Heart right ventricle (tissue), 16 donors: ENCODE data around the gene ARPC4. TPM values are rescaled to one million over a fixed set of nuclear protein-coding genes. Genes with fewer than 3 reads are reported as not detected.

Source experiments
- ATAC-seq, 8 donors: fragments of 200-7000 bp; cut with Tn5 transposase; one replicate each; pipeline ENCODE4 v1.9.1; 2020; ENCODE audit warnings: mild to moderate bottlenecking in 8 of 8, moderate library complexity in 8 of 8, moderate number of reproducible peaks in 1 of 8
- DNase-seq, 2 donors: peaks; one replicate each; pipeline ENCODE4 v3.0.0-alpha.2; 2020
- H3K27ac ChIP-seq, 10 donors: fragments of 200-600 bp; sonication (generic) in 2 of 10; one replicate each; pipeline versions ENCODE4 v1.5.0 to v1.8.0; 2020 to 2022; ENCODE audit warnings: mild to moderate bottlenecking in 3 of 10
- H3K27me3 ChIP-seq, 7 donors: fragments of 200-600 bp; one replicate each; pipeline ENCODE4 v1.8.0; 2021 to 2022; ENCODE audit warnings: mild to moderate bottlenecking in 2 of 7
- H3K36me3 ChIP-seq, 9 donors: fragments of 200-600 bp; sonication (generic) in 1 of 9; one replicate each; pipeline versions ENCODE4 v1.5.0 to v1.8.0; 2020 to 2022; ENCODE audit warnings: mild to moderate bottlenecking in 2 of 9
- H3K4me1 ChIP-seq, 9 donors: fragments of 200-600 bp; sonication (generic) in 1 of 9; one replicate each; pipeline versions ENCODE4 v1.5.0 to v1.8.0; 2020 to 2022; ENCODE audit warnings: mild to moderate bottlenecking in 4 of 9
- H3K4me3 ChIP-seq, 10 donors: fragments of 200-600 bp; sonication (generic) in 2 of 10; one replicate each; pipeline versions ENCODE4 v1.5.0 to v1.8.0; 2020 to 2022; ENCODE audit warnings: mild to moderate bottlenecking in 7 of 10, moderate library complexity in 2 of 10
- H3K9me3 ChIP-seq, 11 donors: fragments of 200-600 bp in 10 of 11; sonication (generic) in 2 of 11; one replicate each; pipeline versions ENCODE4 v1.5.0 to v1.8.0; 2013 to 2022; ENCODE audit warnings: mild to moderate bottlenecking in 2 of 11, control low read depth in 1 of 11, moderate library complexity in 1 of 11
- CTCF ChIP-seq, 9 donors: fragments of 200-600 bp; sonication (generic) in 2 of 9; IDR thresholded peaks; one replicate each; pipeline versions ENCODE4 v1.5.0 to v1.8.0; 2021 to 2022; ENCODE audit warnings: antibody characterized with exemption in 9 of 9, mild to moderate bottlenecking in 5 of 9, moderate library complexity in 1 of 9
- WGBS, 2 donors: extraction: QIAGEN DNeasy Blood & Tissue Kit; methylation state at CpG; one replicate each; pipeline ENCODE4 v1.1.7; 2013; ENCODE audit warnings: inconsistent platforms in 1 of 2; 5-methylcytosine and 5-hydroxymethylcytosine counted together
- intact Hi-C, 10 donors: fragments of 100-400 bp; cut with DNase I; formaldehyde crosslinking; loops; one replicate each; pipeline versions ENCODE4 v1.11.1 to v1.14.2; 2022
- polyA plus RNA-seq, 2 donors: library from polyadenylated mRNA; stranded (reverse); fragments of 200-250 nt; gene quantifications; one replicate each; pipeline ENCODE4 v1.2.3, GENCODE V29; 2013
- total RNA-seq, 10 donors: library from RNA; stranded (reverse); fragmentation: NEBNext Ultra II Directional in 3 of 10; extraction: Animal tissue kit (Norgen Biotek cat#: 25700) in 3 of 10; gene quantifications; one replicate each; pipeline versions ENCODE4 v1.2.1 to v1.2.4, GENCODE V29; 2021 to 2023
- donor health status: Arrhythmogenic right ventricular cardiomyopathy.
- donor health status: ischemic (EF 13 %, LVEDD 7.1; RV severe dilation, severe dysfunction).
- donor health status: healthy with polysubstance abuse.
- donor health status: DM: no; HTN: yes; CAD: no.
- donor health status: DM: no; HTN: no; CAD: no.
- donor health status: ischemic (EF 25% LVEDD 6.9; RV normal size, moderate dysfunction).
- donor health status: ischemic (EF 25% LVEDD 5.7; RV mildly dilated, moderate dysfunction).
- donor health status: healthy.
- donor health status: DM: yes; HTN: yes; CAD: no.
- donor health status: Ischemic cardiomyopathy.
- donor health status: ischemic (EF 35%, LVEDD 5.7; RV mildly dilated, moderate dysfunction).
- donor health status: nonischemic (EF 11% LVEDD 7.7; RV severe dilation, severe dysfunction).
- donor health status: DM: yes; HTN: yes; CAD: no.
- donor health status: PGD.
- donor health status: ischemic (EF 29% LVEDD 5.4; RV normal size, mild dysfunction).
- donor health status: nonischemic (EF 23%, LVEDD 6.1; RV moderate dilation, normal function).

The ARPC4 gene
- total and polyA plus RNA-seq, 12 donors: 27.9 to 111 (median 55.0) TPM

GRCh38 chr3:9749296-9749644, 43.6 kb upstream of the ARPC4 start:
- intact Hi-C loops: loop anchor here in 3 of 10 donors (1.0 to 10.0 kb wide), 4 partner anchors 18 to 244 kb away; partner anchors contain the start of genes BRPF1 (in 2 of the 3), ARPC4 (in 1 of the 3) and TADA3 (in 1 of the 3)
- Histone ChIP-seq H3K36me3 (peaks cover 0 to 77% (median 45%) of the 10 kb centered on the region in 9 donors), H3K27ac (peak overlapping the region; percentile 70 to 95 (median 91)), H3K9me3 (no peaks in the 10 kb centered on the region), H3K4me1 (peaks cover 0 to 31% (median 24%) of the 10 kb centered on the region in 9 donors), H3K4me3 (peak overlapping the region; percentile 54 to 80 (median 66)), H3K27me3 (no peaks in the 10 kb centered on the region)
- TF ChIP-seq CTCF (IDR thresholded peaks at IDR 0.05): no peak
- ATAC-seq: peak in 4 of 8 donors; percentile 0 to 55 (median 24)
- DNase-seq: no peak
- WGBS, 2 donors: 3 to 4% methylated on average over 19 of the region's 19 CpGs

GRCh38 chr3:9749645-9750555, 43.0 kb upstream of the ARPC4 start, which contains the start of gene OGG1:
OGG1 (plus strand) TSS chr3:9749952; CDS start chr3:9750287, 335 bp downstream.
- Histone ChIP-seq H3K27me3 (no peaks in the 10 kb centered on the region), H3K9me3 (no peaks in the 10 kb centered on the region), H3K36me3 (peaks cover 0 to 74% (median 39%) of the 10 kb centered on the region in 9 donors), H3K27ac (peak within 1 kb of the TSS; percentile 70 to 95 (median 91)), H3K4me1 (peaks cover 2 to 37% (median 30%) of the 10 kb centered on the region in 9 donors), H3K4me3 (peak within 1 kb of the TSS; percentile 54 to 80 (median 66))
- ATAC-seq: peak; percentile 97 to 99 (median 98)
- peak; percentile 98 for DNase-seq
- peak in 4 of 9 donors; percentile 7 to 34 (median 20) for TF ChIP-seq CTCF (IDR thresholded peaks at IDR 0.05)
- 0% methylated on average over 60 of the region's 60 CpGs for WGBS, 2 donors
- intact Hi-C loops: loop anchor here in 5 of 10 donors (1.0 to 10.0 kb wide), 5 partner anchors 19 to 245 kb away; partner anchors contain the start of genes ARPC4 (in 3 of the 5), TADA3 (in 3 of the 5) and BRPF1 (in 2 of the 5)

GRCh38 chr3:9750556-9751411, 42.1 kb upstream of the ARPC4 start:
- Histone ChIP-seq H3K27me3 (no peaks in the 10 kb centered on the region), H3K4me1 (peaks cover 2 to 46% (median 37%) of the 10 kb centered on the region in 9 donors), H3K4me3 (peak overlapping the region; percentile 54 to 80 (median 66)), H3K9me3 (no peaks in the 10 kb centered on the region), H3K36me3 (peaks cover 0 to 73% (median 30%) of the 10 kb centered on the region in 9 donors), H3K27ac (peak overlapping the region; percentile 70 to 95 (median 91))
- intact Hi-C loops: loop anchor here in 2 of 10 donors (5.0 kb wide), 1 partner anchor 42 kb away; the partner anchor contains the start of genes ARPC4 (in 2 of the 2) and TADA3 (in 2 of the 2)
- TF ChIP-seq CTCF (IDR thresholded peaks at IDR 0.05): no peak
- DNase-seq: no peak
- no peak for ATAC-seq
- WGBS, 2 donors: 46 to 49% methylated on average over 17 of the region's 17 CpGs
